Smooth muscle cell (in vitro differentiated cells): ENCODE results near the gene EPB41L1. TPM values are rescaled to one million over a fixed set of nuclear protein-coding genes. Genes with fewer than 3 reads are reported as not detected.

Experiments
- DNase-seq: peaks from one replicate; lab custom pipeline; 2025; ENCODE audit not compliant: unreplicated experiment; lab: John Stamatoyannopoulos, UW
- H2AFZ ChIP-seq: fragments of 200-600 bp; sonication (generic); 2 replicates; pipeline ENCODE4 v1.6.0; 2016; ENCODE audit warnings: antibody characterized with exemption, low read depth, mild to moderate bottlenecking
- H3F3A ChIP-seq: fragments of 200-600 bp; sonication (generic); 2 replicates; pipeline ENCODE4 v1.6.0; 2017; ENCODE audit warnings: antibody characterized with exemption, low read depth
- H3K27ac ChIP-seq: fragments of 200-600 bp; sonication (generic); 2 replicates; pipeline ENCODE4 v1.5.1; 2016; ENCODE audit warnings: low read depth, mild to moderate bottlenecking
- H3K27me3 ChIP-seq: fragments of 200-600 bp; sonication (generic); 2 replicates; pipeline ENCODE4 v1.6.1; 2016; ENCODE audit warnings: low read depth, mild to moderate bottlenecking
- H3K36me3 ChIP-seq: fragments of 200-600 bp; sonication (generic); 2 replicates; pipeline ENCODE4 v1.5.1; 2016; ENCODE audit warnings: low read depth
- H3K4me1 ChIP-seq: fragments of 200-600 bp; sonication (generic); 2 replicates; pipeline ENCODE4 v1.5.1; 2016; ENCODE audit warnings: low read depth
- H3K4me2 ChIP-seq: fragments of 200-600 bp; sonication (generic); 2 replicates; pipeline ENCODE4 v1.6.0; 2016; ENCODE audit warnings: mild to moderate bottlenecking
- H3K4me3 ChIP-seq: fragments of 200-600 bp; sonication (generic); 2 replicates; pipeline ENCODE4 v1.5.1; 2016; ENCODE audit warnings: mild to moderate bottlenecking
- H3K79me2 ChIP-seq: fragments of 200-600 bp; sonication (generic); 2 replicates; pipeline ENCODE4 v1.6.0; 2016; ENCODE audit warnings: low read depth, mild to moderate bottlenecking
- H3K9ac ChIP-seq: fragments of 200-600 bp; sonication (generic); 2 replicates; pipeline ENCODE4 v1.6.0; 2016; ENCODE audit warnings: low read depth
- H3K9me3 ChIP-seq: fragments of 200-600 bp; sonication (generic); replicated peaks from 2 replicates; pipeline ENCODE4 v1.5.1; 2016; ENCODE audit warnings: low read depth
- H4K20me1 ChIP-seq: fragments of 200-600 bp; sonication (generic); 2 replicates; pipeline ENCODE4 v1.6.0; 2016; ENCODE audit warnings: low read depth
- CTCF ChIP-seq: fragments of 200-600 bp; sonication (generic); IDR thresholded peaks from 2 replicates; pipeline ENCODE4 v1.5.1; 2017; ENCODE audit warnings: borderline replicate concordance, mild to moderate bottlenecking, antibody characterized with exemption; ENCODE audit not compliant: insufficient read depth, poor library complexity, severe bottlenecking
- WGBS: methylation state at CpG from one replicate; pipeline ENCODE4 v1.1.7; 2016; ENCODE audit warnings: low lambda C conversion rate; 5-methylcytosine and 5-hydroxymethylcytosine counted together
- polyA plus RNA-seq: library from polyadenylated mRNA; unstranded; fragments of >200 nt; fragmentation: Nextera tagmentation; extraction: Ambion mirVana; gene quantifications from 2 replicates; pipeline ENCODE4 v1.2.1, GENCODE V29; 2016
- total RNA-seq: library from RNA; depleted of rRNA; stranded (reverse); fragments of >200 nt; gene quantifications from 2 replicates; pipeline ENCODE4 v1.2.3, GENCODE V29; 2014

EPB41L1 gene
- total and polyA plus RNA-seq, 2 experiments from 2014 or later: 14.8 to 18.0 TPM

- H3K79me2 ChIP-seq: peaks cover 4% of the 10 kb centered on the region
- H3K27ac ChIP-seq: no peak overlapping the region
- no peak overlapping the region for H3K4me2 ChIP-seq
- H3K9ac ChIP-seq: no peak overlapping the region
- peaks cover 47% of the 10 kb centered on the region for H4K20me1 ChIP-seq
- no peak for TF ChIP-seq CTCF
- DNase-seq: no peak
- H3K4me1 ChIP-seq: peaks cover 8% of the 10 kb centered on the region
- no peak overlapping the region for H2AFZ ChIP-seq
- no peaks in the 10 kb centered on the region for H3K27me3 ChIP-seq
- no peaks in the 10 kb centered on the region for H3K9me3 ChIP-seq
- no peak overlapping the region for H3K4me3 ChIP-seq
- no peaks in the 10 kb centered on the region for H3K36me3 ChIP-seq
- H3F3A ChIP-seq: no peaks in the 10 kb centered on the region
- WGBS: 94% methylated on average over 4 of the region's 4 CpGs
These were observed 1.5 kb downstream of the EPB41L1 start for GRCh38 chr20:36155991-36156390.

DNA sequence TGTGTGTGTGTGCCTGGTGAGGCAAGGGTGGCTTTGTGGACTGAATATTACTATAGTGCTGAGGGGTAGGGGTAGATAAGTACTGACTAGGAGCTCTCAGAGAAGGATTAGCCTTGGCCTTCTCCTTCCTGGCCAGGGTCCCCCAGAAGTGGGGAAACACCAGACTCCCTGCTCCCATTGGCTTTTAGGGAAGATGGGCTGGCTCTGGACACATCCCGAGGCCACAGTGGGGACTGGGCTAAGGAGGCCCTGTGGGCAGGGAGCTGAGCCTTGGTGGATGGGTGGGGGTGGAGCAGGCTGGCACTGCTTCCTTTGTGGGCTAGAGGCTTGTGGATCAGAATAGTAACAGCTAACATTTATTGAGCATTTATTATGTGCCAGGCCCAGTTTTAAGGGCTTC lies 3.1 kb downstream of the EPB41L1 start:
- DNase-seq: no peak
- no peak overlapping the region for H3K9ac ChIP-seq
- H3K4me2 ChIP-seq: no peak overlapping the region
- H3K36me3 ChIP-seq: no peaks in the 10 kb centered on the region
- H3K79me2 ChIP-seq: peaks cover 4% of the 10 kb centered on the region
- whole genome bisulfite sequencing: 84% methylated on average over 1 of the region's 1 CpG
- no peaks in the 10 kb centered on the region for H3F3A ChIP-seq
- H3K27me3 ChIP-seq: no peaks in the 10 kb centered on the region
- TF ChIP-seq CTCF: no peak
- H3K4me1 ChIP-seq: peaks cover 8% of the 10 kb centered on the region
- H3K9me3 ChIP-seq: no peaks in the 10 kb centered on the region
- no peak overlapping the region for H3K4me3 ChIP-seq
- H3K27ac ChIP-seq: no peak overlapping the region
- peaks cover 62% of the 10 kb centered on the region for H4K20me1 ChIP-seq
- no peak overlapping the region for H2AFZ ChIP-seq

GRCh38 chr20:36158160-36158741 lies 3.7 kb downstream of the EPB41L1 start:
- Histone ChIP-seq H3K36me3 (no peaks in the 10 kb centered on the region), H3K27ac (no peak overlapping the region), H3F3A (no peaks in the 10 kb centered on the region), H3K79me2 (peaks cover 4% of the 10 kb centered on the region), H2AFZ (no peak overlapping the region), H3K9me3 (no peaks in the 10 kb centered on the region), H3K27me3 (no peaks in the 10 kb centered on the region), H3K4me3 (no peak overlapping the region), H4K20me1 (peaks cover 66% of the 10 kb centered on the region), H3K4me1 (peaks cover 8% of the 10 kb centered on the region), H3K4me2 (no peak overlapping the region), H3K9ac (no peak overlapping the region)
- WGBS: 73% methylated on average over 9 of the region's 9 CpGs
- DNase-seq: no peak
- no peak for TF ChIP-seq CTCF

- H2AFZ ChIP-seq: no peak overlapping the region
These were observed 5.3 kb downstream of the EPB41L1 start for GRCh38 chr20:36159833-36160232.

More at GRCh38 chr20:36159833-36160232, 5.3 kb downstream of the EPB41L1 start:
- no peak for TF ChIP-seq CTCF
- Histone ChIP-seq H3K27me3 (no peaks in the 10 kb centered on the region), H3K27ac (no peak overlapping the region), H4K20me1 (peaks cover 69% of the 10 kb centered on the region), H3K9ac (no peak overlapping the region), H3K9me3 (no peaks in the 10 kb centered on the region), H3K79me2 (peaks cover 4% of the 10 kb centered on the region), H3K36me3 (no peaks in the 10 kb centered on the region), H3K4me1 (peaks cover 6% of the 10 kb centered on the region), H3K4me2 (no peak overlapping the region), H3K4me3 (no peak overlapping the region), H3F3A (no peaks in the 10 kb centered on the region)
- DNase-seq: no peak
